HCT116 (cell line): ENCODE data around the gene ASRGL1.

Source experiments
- CTCF ChIP-seq, 3 experiments: fragments of 200-600 bp in 1 of 3; sonication (generic) in 1 of 3; IDR thresholded peaks in 2 of 3; conservative IDR thresholded peaks in 1 of 3; 2 replicates each; pipeline ENCODE4 v1.5.1; 2012 to 2017; ENCODE audit warnings: low read depth in 2 of 3, low read length in 2 of 3, antibody characterized with exemption in 1 of 3, borderline replicate concordance in 1 of 3, control low read depth in 1 of 3, mild to moderate bottlenecking in 1 of 3, mixed read lengths in 1 of 3, mixed run types in 1 of 3, moderate library complexity in 1 of 3; ENCODE audit not compliant: insufficient read depth in 1 of 3
- EZH2 ChIP-seq: fragments of 200-600 bp; sonication (generic); IDR thresholded peaks from 2 replicates; pipeline ENCODE4 v1.6.1; 2017; ENCODE audit warnings: antibody characterized with exemption, mixed run types
- EZH2phosphoT487 ChIP-seq: fragments of 200-600 bp; IDR thresholded peaks from 2 replicates; pipeline ENCODE4 v1.6.1; 2018; ENCODE audit warnings: antibody characterized with exemption, borderline replicate concordance
- POLR2A ChIP-seq: IDR thresholded peaks from 2 replicates; pipeline ENCODE4 v1.7.0; 2011; ENCODE audit warnings: borderline replicate concordance; ENCODE audit not compliant: insufficient read depth, insufficient read length; ENCODE audit errors: extremely low read depth
- POLR2AphosphoS5 ChIP-seq: IDR thresholded peaks from 2 replicates; pipeline ENCODE4 v1.6.1; 2011; ENCODE audit warnings: mild to moderate bottlenecking, low read depth, low read length, moderate library complexity
- SRF ChIP-seq: IDR thresholded peaks from 2 replicates; pipeline ENCODE4 v1.6.1; 2012; ENCODE audit warnings: low read depth
- TCF7L2 ChIP-seq: IDR thresholded peaks from 2 replicates; pipeline ENCODE4 v1.7.0; 2011; ENCODE audit warnings: borderline replicate concordance, inconsistent platforms; ENCODE audit not compliant: insufficient read depth, insufficient read length; ENCODE audit errors: extremely low read depth
- ZBTB33 ChIP-seq: IDR thresholded peaks from 2 replicates; pipeline ENCODE4 v1.6.1; 2011; ENCODE audit warnings: mild to moderate bottlenecking, low read length, moderate library complexity; ENCODE audit not compliant: insufficient replicate concordance; ENCODE audit errors: extremely low read depth

- TF ChIP-seq POLR2A (no peak), POLR2AphosphoS5 (no peak), CTCF (IDR thresholded peaks at IDR 0.05 in 2 of 3, conservative IDR thresholded peaks at IDR 0.05 in 1 of 3; ENCODE audit: borderline replicate concordance in 1 of 3, insufficient read depth in 1 of 3, low read depth in 2 of 3, low read length in 2 of 3) (no peak), EZH2 (no peak), EZH2phosphoT487 (no peak), ZBTB33 (no peak), SRF (no peak), TCF7L2 (no peak)
Observed at GRCh38 chr11:62402960-62403730, 65.9 kb downstream of the ASRGL1 start.
